ENCODE results near the gene ZNF550.

Gene ZNF550

DNA sequence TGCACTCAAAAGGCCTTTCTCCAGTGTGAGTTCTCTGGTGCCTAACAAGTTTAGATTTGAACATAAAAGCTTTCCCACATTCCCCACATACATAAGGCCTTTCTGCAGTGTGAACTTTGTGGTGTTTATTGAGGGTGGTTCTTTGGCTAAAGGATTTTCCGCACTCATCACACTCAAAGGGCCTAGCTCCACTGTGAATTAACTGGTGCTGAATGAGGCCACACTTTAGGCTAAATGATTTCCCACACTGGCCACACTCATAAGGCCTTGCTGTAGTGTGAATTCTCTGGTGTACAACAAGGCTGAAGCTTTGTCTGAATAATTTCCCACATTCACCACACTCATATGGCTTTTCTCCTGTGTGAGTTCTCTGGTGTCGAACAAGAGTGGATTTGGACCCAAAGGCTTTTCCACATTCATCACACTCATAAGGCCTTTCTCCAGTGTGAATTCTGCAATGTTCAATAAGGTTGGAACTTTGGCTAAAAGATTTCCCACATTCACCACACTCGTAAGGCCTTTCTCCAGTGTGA is 12.8 kb upstream of the ZNF550 start:
- Histone ChIP-seq H3K27me3 (ENCODE audit: insufficient read depth, low read length) (no peaks in the 10 kb centered on the region), H3K79me2 (ENCODE audit: control insufficient read depth, insufficient read depth, low read length, unreplicated experiment) (peaks cover 9% of the 10 kb centered on the region), H3K4me1 (ENCODE audit: control insufficient read depth, insufficient read depth, low read length, unreplicated experiment) (no peaks in the 10 kb centered on the region), H3K36me3 (ENCODE audit: insufficient read depth, low read length) (peaks cover 62% of the 10 kb centered on the region), H2AFZ (ENCODE audit: low read length, unreplicated experiment) (no peak overlapping the region), H3K4me3 (ENCODE audit: low read depth, low read length) (no peak overlapping the region), H3K27ac (ENCODE audit: low read depth, low read length) (no peak overlapping the region)

GRCh38 chr19:57570707-57571106 is 11.0 kb upstream of the ZNF550 start:
- H3K4me1 ChIP-seq (ENCODE audit: control insufficient read depth, insufficient read depth, low read length, unreplicated experiment), result no peaks in the 10 kb centered on the region
- no peak overlapping the region for H3K4me3 ChIP-seq (ENCODE audit: low read depth, low read length)
- no peak overlapping the region for H2AFZ ChIP-seq (ENCODE audit: low read length, unreplicated experiment)
- H3K36me3 ChIP-seq (ENCODE audit: insufficient read depth, low read length), result peaks cover 49% of the 10 kb centered on the region
- H3K27me3 ChIP-seq (ENCODE audit: insufficient read depth, low read length), result no peaks in the 10 kb centered on the region
- no peak overlapping the region for H3K27ac ChIP-seq (ENCODE audit: low read depth, low read length)
- H3K79me2 ChIP-seq (ENCODE audit: control insufficient read depth, insufficient read depth, low read length, unreplicated experiment), result no peaks in the 10 kb centered on the region

- Histone ChIP-seq H3K27me3 (ENCODE audit: insufficient read depth, low read length) (no peaks in the 10 kb centered on the region), H3K4me1 (ENCODE audit: control insufficient read depth, insufficient read depth, low read length, unreplicated experiment) (no peaks in the 10 kb centered on the region), H3K36me3 (ENCODE audit: insufficient read depth, low read length) (peaks cover 10% of the 10 kb centered on the region; the same call in 1 of the 2 replicates), H3K4me3 (ENCODE audit: low read depth, low read length) (no peak overlapping the region), H2AFZ (ENCODE audit: low read length, unreplicated experiment) (no peak overlapping the region), H3K79me2 (ENCODE audit: control insufficient read depth, insufficient read depth, low read length, unreplicated experiment) (no peaks in the 10 kb centered on the region), H3K27ac (ENCODE audit: low read depth, low read length) (no peak overlapping the region)
Observed at GRCh38 chr19:57566396-57567265, 7.0 kb upstream of the ZNF550 start.

GRCh38 chr19:57563547-57563946 is 3.9 kb upstream of the ZNF550 start:
- no peaks in the 10 kb centered on the region for H3K27me3 ChIP-seq (ENCODE audit: insufficient read depth, low read length)
- peaks cover 8% of the 10 kb centered on the region for H3K4me1 ChIP-seq (ENCODE audit: control insufficient read depth, insufficient read depth, low read length, unreplicated experiment)
- no peak overlapping the region for H3K27ac ChIP-seq (ENCODE audit: low read depth, low read length)
- no peak overlapping the region for H3K4me3 ChIP-seq (ENCODE audit: low read depth, low read length)
- no peak overlapping the region for H2AFZ ChIP-seq (ENCODE audit: low read length, unreplicated experiment)
- no peaks in the 10 kb centered on the region for H3K36me3 ChIP-seq (ENCODE audit: insufficient read depth, low read length)
- peaks cover 3% of the 10 kb centered on the region for H3K79me2 ChIP-seq (ENCODE audit: control insufficient read depth, insufficient read depth, low read length, unreplicated experiment)

DNA sequence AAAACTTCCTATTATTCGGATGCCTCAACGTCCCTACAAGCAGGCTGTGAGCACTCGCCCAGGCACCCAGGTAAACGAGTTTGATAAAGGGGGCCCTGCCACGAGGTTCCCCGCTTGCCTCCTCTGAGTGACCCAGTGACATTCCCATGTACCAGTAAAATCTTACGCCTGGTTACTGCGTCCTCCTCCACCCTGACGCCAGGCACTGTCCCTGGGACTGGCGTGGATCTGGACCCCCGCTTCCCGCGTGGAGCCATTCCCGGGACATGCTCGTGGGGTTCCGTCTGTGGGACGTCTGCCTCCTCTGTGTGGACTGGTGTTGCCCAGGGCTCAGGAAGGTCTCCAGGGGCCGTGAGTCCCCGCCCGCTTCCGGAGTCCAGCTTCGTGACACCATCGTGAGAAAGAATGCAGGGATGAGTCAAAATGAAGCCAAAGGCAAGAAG is 407 bp upstream of the ZNF550 start:
- peak overlapping the region; percentile 99 for H2AFZ ChIP-seq (ENCODE audit: low read length, unreplicated experiment)
- H3K27me3 ChIP-seq (ENCODE audit: insufficient read depth, low read length), result no peaks in the 10 kb centered on the region
- peaks cover 20% of the 10 kb centered on the region for H3K79me2 ChIP-seq (ENCODE audit: control insufficient read depth, insufficient read depth, low read length, unreplicated experiment)
- peaks cover 14% of the 10 kb centered on the region for H3K36me3 ChIP-seq (ENCODE audit: insufficient read depth, low read length)
- H3K4me3 ChIP-seq (ENCODE audit: low read depth, low read length), result peak overlapping the region; percentile 87
- H3K27ac ChIP-seq (ENCODE audit: low read depth, low read length), result peak overlapping the region; percentile 96
- H3K4me1 ChIP-seq (ENCODE audit: control insufficient read depth, insufficient read depth, low read length, unreplicated experiment), result peaks cover 8% of the 10 kb centered on the region

GRCh38 chr19:57559008-57559403 is 657 bp downstream of the ZNF550 start:
- peaks cover 8% of the 10 kb centered on the region for H3K4me1 ChIP-seq (ENCODE audit: control insufficient read depth, insufficient read depth, low read length, unreplicated experiment)
- H2AFZ ChIP-seq (ENCODE audit: low read length, unreplicated experiment), result peak overlapping the region; percentile 56
- H3K79me2 ChIP-seq (ENCODE audit: control insufficient read depth, insufficient read depth, low read length, unreplicated experiment), result peaks cover 20% of the 10 kb centered on the region
- H3K27ac ChIP-seq (ENCODE audit: low read depth, low read length), result peak overlapping the region; percentile 96; the same call in 1 of the 2 replicates
- no peaks in the 10 kb centered on the region for H3K27me3 ChIP-seq (ENCODE audit: insufficient read depth, low read length)
- peaks cover 24% of the 10 kb centered on the region for H3K36me3 ChIP-seq (ENCODE audit: insufficient read depth, low read length)
- peak overlapping the region; percentile 87 for H3K4me3 ChIP-seq (ENCODE audit: low read depth, low read length)

DNA sequence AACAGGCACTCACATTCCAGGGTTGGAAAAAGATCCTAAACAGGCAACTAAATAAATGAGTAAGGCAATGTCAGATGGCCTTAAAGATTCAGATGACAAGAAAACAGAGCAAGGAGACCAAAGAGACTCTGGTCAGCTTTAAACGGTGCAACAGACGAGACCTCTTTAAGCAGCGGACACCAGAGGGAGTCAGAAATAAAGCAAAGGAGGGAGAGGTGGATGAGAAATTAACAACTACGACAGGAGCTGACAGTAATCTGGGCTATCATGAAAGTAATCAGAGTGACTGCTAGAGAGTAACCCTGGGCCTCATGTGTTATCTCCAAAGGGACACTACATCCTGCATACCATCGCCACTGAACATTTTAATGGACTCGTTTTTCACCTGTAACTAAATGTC is 1.1 kb downstream of the ZNF550 start:
- Histone ChIP-seq H3K27me3 (ENCODE audit: insufficient read depth, low read length) (no peaks in the 10 kb centered on the region), H3K79me2 (ENCODE audit: control insufficient read depth, insufficient read depth, low read length, unreplicated experiment) (peaks cover 20% of the 10 kb centered on the region), H2AFZ (ENCODE audit: low read length, unreplicated experiment) (no peak overlapping the region), H3K4me3 (ENCODE audit: low read depth, low read length) (peak overlapping the region; percentile 87), H3K36me3 (ENCODE audit: insufficient read depth, low read length) (peaks cover 28% of the 10 kb centered on the region), H3K4me1 (ENCODE audit: control insufficient read depth, insufficient read depth, low read length, unreplicated experiment) (peaks cover 8% of the 10 kb centered on the region), H3K27ac (ENCODE audit: low read depth, low read length) (no peak overlapping the region)

DNA sequence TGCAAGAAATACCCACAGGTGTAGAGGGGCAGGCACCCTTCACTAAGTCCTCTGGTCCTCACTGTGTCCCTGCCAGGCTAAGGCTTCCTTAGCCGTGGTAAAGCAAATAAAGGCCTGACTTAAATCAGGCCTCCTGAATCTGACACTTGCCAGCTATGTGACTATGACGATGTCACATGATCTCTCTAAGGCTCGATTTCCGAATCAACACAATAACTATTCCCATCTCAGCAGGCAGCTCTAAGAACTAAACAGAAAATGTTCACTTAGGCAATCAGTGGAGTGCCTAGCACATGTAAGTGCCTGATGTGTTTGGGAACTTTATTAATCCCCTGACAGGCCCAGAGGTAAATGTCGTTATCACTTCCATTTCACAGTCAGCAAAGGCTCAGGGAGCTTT is 2.0 kb downstream of the ZNF550 start:
- H3K36me3 ChIP-seq (ENCODE audit: insufficient read depth, low read length), result peaks cover 37% of the 10 kb centered on the region
- H3K4me3 ChIP-seq (ENCODE audit: low read depth, low read length), result no peak overlapping the region

GRCh38 chr19:57552432-57552831 is 7.2 kb downstream of the ZNF550 start:
- Histone ChIP-seq H3K4me3 (ENCODE audit: low read depth, low read length) (no peak overlapping the region), H3K27me3 (ENCODE audit: insufficient read depth, low read length) (no peaks in the 10 kb centered on the region), H3K4me1 (ENCODE audit: control insufficient read depth, insufficient read depth, low read length, unreplicated experiment) (no peaks in the 10 kb centered on the region), H2AFZ (ENCODE audit: low read length, unreplicated experiment) (no peak overlapping the region), H3K36me3 (ENCODE audit: insufficient read depth, low read length) (peaks cover 87% of the 10 kb centered on the region), H3K79me2 (ENCODE audit: control insufficient read depth, insufficient read depth, low read length, unreplicated experiment) (peaks cover 6% of the 10 kb centered on the region), H3K27ac (ENCODE audit: low read depth, low read length) (no peak overlapping the region)

More for the DNA sequence above, 2.0 kb downstream of the ZNF550 start:
- Histone ChIP-seq H2AFZ (ENCODE audit: low read length, unreplicated experiment) (no peak overlapping the region), H3K27me3 (ENCODE audit: insufficient read depth, low read length) (no peaks in the 10 kb centered on the region), H3K27ac (ENCODE audit: low read depth, low read length) (no peak overlapping the region), H3K79me2 (ENCODE audit: control insufficient read depth, insufficient read depth, low read length, unreplicated experiment) (peaks cover 20% of the 10 kb centered on the region), H3K4me1 (ENCODE audit: control insufficient read depth, insufficient read depth, low read length, unreplicated experiment) (peaks cover 8% of the 10 kb centered on the region)

- Histone ChIP-seq H3K4me1 (ENCODE audit: control insufficient read depth, insufficient read depth, low read length, unreplicated experiment) (no peaks in the 10 kb centered on the region), H2AFZ (ENCODE audit: low read length, unreplicated experiment) (no peak overlapping the region), H3K27me3 (ENCODE audit: insufficient read depth, low read length) (no peaks in the 10 kb centered on the region), H3K79me2 (ENCODE audit: control insufficient read depth, insufficient read depth, low read length, unreplicated experiment) (no peaks in the 10 kb centered on the region), H3K4me3 (ENCODE audit: low read depth, low read length) (no peak overlapping the region), H3K36me3 (ENCODE audit: insufficient read depth, low read length) (peaks cover 93% of the 10 kb centered on the region), H3K27ac (ENCODE audit: low read depth, low read length) (no peak overlapping the region)
Observed at GRCh38 chr19:57546513-57546912, 13.2 kb downstream of the ZNF550 start.
